ENCODE measurements around the gene FAM114A1.

DNA sequence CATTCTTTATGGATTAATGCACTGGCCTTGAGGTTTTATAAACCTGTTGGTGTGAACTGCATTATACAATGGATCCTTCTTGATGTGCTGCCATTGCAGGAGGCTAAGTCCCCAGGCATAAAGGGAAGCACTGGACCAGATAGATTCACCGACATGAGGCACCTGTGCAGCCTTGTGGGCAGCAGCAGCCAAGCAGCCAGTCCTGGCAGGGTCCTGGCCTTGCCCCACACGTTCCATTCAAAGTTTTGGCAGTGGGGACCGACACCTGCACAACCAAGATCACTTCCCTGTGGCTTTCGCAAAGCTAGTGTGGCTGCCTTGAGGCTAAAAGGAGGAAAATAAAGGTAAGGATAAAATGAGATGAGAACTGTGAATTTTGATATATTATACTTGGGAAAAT is 111.5 kb downstream of the FAM114A1 start:
- no peak for TF ChIP-seq ZNF530 (tag by site-specific recombination; IDR thresholded peaks at IDR 0.05; ENCODE audit: low read depth)
- TF ChIP-seq ZNF24 (tag by site-specific recombination; IDR thresholded peaks at IDR 0.05), result no peak
- no peak for TF ChIP-seq ZNF350 (tag by site-specific recombination; IDR thresholded peaks at IDR 0.05)
- TF ChIP-seq ZNF777 (tag by site-specific recombination; IDR thresholded peaks at IDR 0.05; ENCODE audit: borderline replicate concordance), result no peak
- TF ChIP-seq, protein P1, sequence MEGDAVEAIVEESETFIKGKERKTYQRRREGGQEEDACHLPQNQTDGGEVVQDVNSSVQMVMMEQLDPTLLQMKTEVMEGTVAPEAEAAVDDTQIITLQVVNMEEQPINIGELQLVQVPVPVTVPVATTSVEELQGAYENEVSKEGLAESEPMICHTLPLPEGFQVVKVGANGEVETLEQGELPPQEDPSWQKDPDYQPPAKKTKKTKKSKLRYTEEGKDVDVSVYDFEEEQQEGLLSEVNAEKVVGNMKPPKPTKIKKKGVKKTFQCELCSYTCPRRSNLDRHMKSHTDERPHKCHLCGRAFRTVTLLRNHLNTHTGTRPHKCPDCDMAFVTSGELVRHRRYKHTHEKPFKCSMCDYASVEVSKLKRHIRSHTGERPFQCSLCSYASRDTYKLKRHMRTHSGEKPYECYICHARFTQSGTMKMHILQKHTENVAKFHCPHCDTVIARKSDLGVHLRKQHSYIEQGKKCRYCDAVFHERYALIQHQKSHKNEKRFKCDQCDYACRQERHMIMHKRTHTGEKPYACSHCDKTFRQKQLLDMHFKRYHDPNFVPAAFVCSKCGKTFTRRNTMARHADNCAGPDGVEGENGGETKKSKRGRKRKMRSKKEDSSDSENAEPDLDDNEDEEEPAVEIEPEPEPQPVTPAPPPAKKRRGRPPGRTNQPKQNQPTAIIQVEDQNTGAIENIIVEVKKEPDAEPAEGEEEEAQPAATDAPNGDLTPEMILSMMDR (tag by site-specific recombination; IDR thresholded peaks at IDR 0.05), result no peak
- TF ChIP-seq, protein P2, sequence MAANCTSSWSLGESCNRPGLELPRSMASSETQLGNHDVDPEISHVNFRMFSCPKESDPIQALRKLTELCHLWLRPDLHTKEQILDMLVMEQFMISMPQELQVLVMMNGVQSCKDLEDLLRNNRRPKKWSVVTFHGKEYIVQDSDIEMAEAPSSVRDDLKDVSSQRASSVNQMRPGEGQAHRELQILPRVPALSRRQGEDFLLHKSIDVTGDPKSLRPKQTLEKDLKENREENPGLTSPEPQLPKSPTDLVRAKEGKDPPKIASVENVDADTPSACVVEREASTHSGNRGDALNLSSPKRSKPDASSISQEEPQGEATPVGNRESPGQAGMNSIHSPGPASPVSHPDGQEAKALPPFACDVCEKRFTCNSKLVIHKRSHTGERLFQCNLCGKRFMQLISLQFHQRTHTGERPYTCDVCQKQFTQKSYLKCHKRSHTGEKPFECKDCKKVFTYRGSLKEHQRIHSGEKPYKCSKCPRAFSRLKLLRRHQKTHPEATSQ (tag by site-specific recombination; IDR thresholded peaks at IDR 0.05), result no peak
- TF ChIP-seq, protein P3, sequence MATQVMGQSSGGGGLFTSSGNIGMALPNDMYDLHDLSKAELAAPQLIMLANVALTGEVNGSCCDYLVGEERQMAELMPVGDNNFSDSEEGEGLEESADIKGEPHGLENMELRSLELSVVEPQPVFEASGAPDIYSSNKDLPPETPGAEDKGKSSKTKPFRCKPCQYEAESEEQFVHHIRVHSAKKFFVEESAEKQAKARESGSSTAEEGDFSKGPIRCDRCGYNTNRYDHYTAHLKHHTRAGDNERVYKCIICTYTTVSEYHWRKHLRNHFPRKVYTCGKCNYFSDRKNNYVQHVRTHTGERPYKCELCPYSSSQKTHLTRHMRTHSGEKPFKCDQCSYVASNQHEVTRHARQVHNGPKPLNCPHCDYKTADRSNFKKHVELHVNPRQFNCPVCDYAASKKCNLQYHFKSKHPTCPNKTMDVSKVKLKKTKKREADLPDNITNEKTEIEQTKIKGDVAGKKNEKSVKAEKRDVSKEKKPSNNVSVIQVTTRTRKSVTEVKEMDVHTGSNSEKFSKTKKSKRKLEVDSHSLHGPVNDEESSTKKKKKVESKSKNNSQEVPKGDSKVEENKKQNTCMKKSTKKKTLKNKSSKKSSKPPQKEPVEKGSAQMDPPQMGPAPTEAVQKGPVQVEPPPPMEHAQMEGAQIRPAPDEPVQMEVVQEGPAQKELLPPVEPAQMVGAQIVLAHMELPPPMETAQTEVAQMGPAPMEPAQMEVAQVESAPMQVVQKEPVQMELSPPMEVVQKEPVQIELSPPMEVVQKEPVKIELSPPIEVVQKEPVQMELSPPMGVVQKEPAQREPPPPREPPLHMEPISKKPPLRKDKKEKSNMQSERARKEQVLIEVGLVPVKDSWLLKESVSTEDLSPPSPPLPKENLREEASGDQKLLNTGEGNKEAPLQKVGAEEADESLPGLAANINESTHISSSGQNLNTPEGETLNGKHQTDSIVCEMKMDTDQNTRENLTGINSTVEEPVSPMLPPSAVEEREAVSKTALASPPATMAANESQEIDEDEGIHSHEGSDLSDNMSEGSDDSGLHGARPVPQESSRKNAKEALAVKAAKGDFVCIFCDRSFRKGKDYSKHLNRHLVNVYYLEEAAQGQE (tag by site-specific recombination; IDR thresholded peaks at IDR 0.05), result no peak

Measured in HEK293 (cell line).